ENCODE results near the gene SLIT3. TPM values are rescaled to one million over a fixed set of nuclear protein-coding genes. Genes with fewer than 3 reads are reported as not detected.

The SLIT3 gene
- total and polyA plus RNA-seq, 10 of the 15 experiments (the other 5 are each of a cell fraction or from before 2014, with no cell fraction given) = 0.05 TPM; not detected in 9

GRCh38 chr5:168934169-168934568 is 366.8 kb downstream of the SLIT3 start:
- Histone ChIP-seq H3K36me3 (ENCODE audit: control insufficient read depth in 2 of 2, insufficient read depth in 2 of 2, low read length in 1 of 2) (no peaks in the 10 kb centered on the region), H3K9ac (ENCODE audit: control insufficient read depth, insufficient read depth, low read length) (no peak overlapping the region), H3K9me3 (replicated peaks; ENCODE audit: control insufficient read depth, insufficient read depth, low read length) (no peaks in the 10 kb centered on the region), H4K20me1 (ENCODE audit: control insufficient read depth, insufficient read depth) (no peaks in the 10 kb centered on the region), H3K79me2 (ENCODE audit: control insufficient read depth, insufficient read depth, low read length) (no peaks in the 10 kb centered on the region), H2AFZ (ENCODE audit: control insufficient read depth, low read depth, low read length) (no peak overlapping the region), H3K4me3 (no peak overlapping the region), H3K4me1 (ENCODE audit: control insufficient read depth, insufficient read depth, low read length) (no peaks in the 10 kb centered on the region), H3K27ac (ENCODE audit: control insufficient read depth, insufficient read depth) (no peak overlapping the region), H3K27me3 (replicated peaks in 1 of 2; ENCODE audit: control insufficient read depth in 2 of 2, insufficient read depth in 2 of 2, low read length in 1 of 2) (peaks cover 0 to 2% of the 10 kb centered on the region in 2 experiments; a peak in 2 of 4 replicates), H3K4me2 (ENCODE audit: control insufficient read depth, insufficient read depth) (no peak overlapping the region)
- TF ChIP-seq NRF1 (conservative IDR thresholded peaks at IDR 0.05; ENCODE audit: low read depth, low read length) (no peak), EZH2 (IDR thresholded peaks at IDR 0.05; ENCODE audit: borderline replicate concordance, control insufficient read depth, low read depth, low read length) (no peak), JUNB (IDR thresholded peaks at IDR 0.05) (no peak), ETV6 (conservative IDR thresholded peaks at IDR 0.05 in 1 of 2, IDR thresholded peaks at IDR 0.05 in 1 of 2; ENCODE audit: borderline replicate concordance in 1 of 2, low read depth in 1 of 2) (no peak)
- ChIA-PET POLR2A (no interaction called here), SMC1A (ENCODE audit: uncharacterized antibody, unreplicated experiment) (no interaction called here), CTCF (no interaction called here), RAD21 (ENCODE audit: unreplicated experiment) (no interaction called here)
- no peak for ATAC-seq
- intact Hi-C loops (cut with micrococcal nuclease; ENCODE audit: unreplicated experiment) = no loop called here
- no peak for FAIRE-seq
- no TSS peak for BruUV-seq (replicated peaks)
- in situ Hi-C loops (cut with MboI) = no loop called here
- 28% methylated on average over 3 of the region's 3 CpGs for WGBS (ENCODE audit: insufficient coverage, insufficient replicate concordance, low lambda C conversion rate, missing lambda C conversion rate)
- no peak for DNase-seq (ENCODE audit: low read depth, low spot score)

GRCh38 chr5:168932400-168933189 is 368.3 kb downstream of the SLIT3 start:
- in situ Hi-C loops (cut with MboI) = no loop called here
- TF ChIP-seq ZBTB33 (IDR thresholded peaks at IDR 0.05) = no peak
- no peak for TF ChIP-seq ZNF24 (IDR thresholded peaks at IDR 0.05)
- no peak for TF ChIP-seq BCL3 (IDR thresholded peaks at IDR 0.05; ENCODE audit: borderline replicate concordance, insufficient read depth, low read depth, low read length, poor library complexity, severe bottlenecking)
- TF ChIP-seq JUND (IDR thresholded peaks at IDR 0.05; ENCODE audit: low read depth, low read length) = no peak
- TF ChIP-seq GABPA (IDR thresholded peaks at IDR 0.05; ENCODE audit: low read depth) = no peak
- no peak for TF ChIP-seq SUZ12 (IDR thresholded peaks at IDR 0.05; ENCODE audit: unreplicated experiment)
- no peak for TF ChIP-seq RB1 (IDR thresholded peaks at IDR 0.05; ENCODE audit: borderline replicate concordance)

More at GRCh38 chr5:168932400-168933189, 368.3 kb downstream of the SLIT3 start:
- Histone ChIP-seq H3K27me3 (replicated peaks in 1 of 2; ENCODE audit: control insufficient read depth in 2 of 2, insufficient read depth in 2 of 2, low read length in 1 of 2) (peaks cover 0 to 2% of the 10 kb centered on the region in 2 experiments; a peak in 2 of 4 replicates), H3K4me2 (ENCODE audit: control insufficient read depth, insufficient read depth) (no peak overlapping the region), H3K4me3 (no peak overlapping the region), H3K4me1 (ENCODE audit: control insufficient read depth, insufficient read depth, low read length) (no peaks in the 10 kb centered on the region), H4K20me1 (ENCODE audit: control insufficient read depth, insufficient read depth) (no peaks in the 10 kb centered on the region), H3K36me3 (ENCODE audit: control insufficient read depth in 2 of 2, insufficient read depth in 2 of 2, low read length in 1 of 2) (no peaks in the 10 kb centered on the region), H2AFZ (ENCODE audit: control insufficient read depth, low read depth, low read length) (no peak overlapping the region), H3K9me3 (replicated peaks; ENCODE audit: control insufficient read depth, insufficient read depth, low read length) (no peaks in the 10 kb centered on the region), H3K9ac (ENCODE audit: control insufficient read depth, insufficient read depth, low read length) (no peak overlapping the region), H3K79me2 (ENCODE audit: control insufficient read depth, insufficient read depth, low read length) (no peaks in the 10 kb centered on the region), H3K27ac (ENCODE audit: control insufficient read depth, insufficient read depth) (no peak overlapping the region)
- RAD21 ChIA-PET (ENCODE audit: unreplicated experiment) = interaction anchor here (0.9 kb wide), 1 partner anchor 15 kb away, joined by 3 read pairs; no protein-coding TSS in a partner anchor
- WGBS (ENCODE audit: insufficient coverage, insufficient replicate concordance, low lambda C conversion rate, missing lambda C conversion rate) = 36% methylated on average over 10 of the region's 10 CpGs
- POLR2A ChIA-PET = no interaction called here
- SMC1A ChIA-PET (ENCODE audit: uncharacterized antibody, unreplicated experiment) = no interaction called here
- no peak for DNase-seq (ENCODE audit: low read depth, low spot score)
- CTCF ChIA-PET = interaction anchor here (0.6 to 1.6 kb wide), 2 partner anchors 13 to 1168 kb away, joined by 3 read pairs; no protein-coding TSS in a partner anchor
- intact Hi-C loops (cut with micrococcal nuclease; ENCODE audit: unreplicated experiment) = no loop called here
- no TSS peak for BruUV-seq (replicated peaks)
- no peak for ATAC-seq
- FAIRE-seq = no peak
